NCI-H226 (cell line): ENCODE measurements around the gene PGR.

Experiments used
- DNase-seq: peaks from one replicate; pipeline ENCODE4 v3.0.0-alpha.2; 2015

Gene PGR

GRCh38 chr11:101129203-101129943 is at the start of gene PGR:
TSS of gene PGR (minus strand) at chr11:101129813. CDS start at chr11:101129070, 743 bp downstream.
- no peak for DNase-seq

DNA sequence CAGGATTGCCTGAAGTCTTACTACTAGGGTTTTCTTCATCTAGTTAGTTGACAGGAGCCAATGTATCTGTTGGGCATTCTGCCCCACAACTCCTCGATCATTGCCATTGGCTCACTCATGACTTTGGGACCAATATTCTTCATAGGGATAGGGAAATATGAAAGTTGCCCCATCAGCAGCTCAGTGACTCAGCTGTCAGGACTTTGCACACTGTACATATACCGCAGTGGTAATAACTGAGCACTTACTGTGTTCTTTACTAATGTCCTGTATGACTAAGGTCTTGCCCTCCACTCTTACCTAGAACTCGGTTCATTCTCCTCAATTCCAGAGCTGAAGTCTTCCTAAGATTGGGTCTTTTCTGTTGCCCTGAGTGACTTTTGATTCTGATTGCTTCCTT is 46.8 kb upstream of the PGR start:
- no peak for DNase-seq

- DNase-seq, result no peak
These were observed 40.3 kb upstream of the PGR start for GRCh38 chr11:101169944-101170343.

- DNase-seq, result no peak
These were observed 36.4 kb upstream of the PGR start for GRCh38 chr11:101166038-101166437.

GRCh38 chr11:101158119-101158518 is 28.5 kb upstream of the PGR start:
- no peak for DNase-seq

- DNase-seq, result no peak
These were observed 8.8 kb upstream of the PGR start for GRCh38 chr11:101138245-101138930.

DNA sequence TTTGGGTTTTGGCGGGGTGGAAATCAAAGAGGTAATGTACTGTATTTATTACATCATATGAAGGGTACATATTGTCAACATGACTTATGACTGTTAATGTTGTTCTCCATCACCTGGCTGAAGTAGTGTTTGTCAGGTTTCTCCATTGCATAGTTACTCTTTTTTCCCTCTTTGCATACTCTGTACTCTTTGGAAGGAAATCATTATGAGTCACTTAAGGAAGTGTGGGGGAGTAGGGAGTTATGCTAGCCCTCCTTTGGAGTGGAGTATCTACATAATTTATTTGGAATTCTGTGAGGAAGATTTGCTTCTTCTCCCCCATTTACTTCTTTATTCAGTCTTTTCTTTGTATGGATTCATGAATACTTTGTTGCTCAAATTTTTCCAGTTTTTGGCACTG is 3.6 kb upstream of the PGR start:
- peak; percentile 63 for DNase-seq

- DNase-seq, result no peak
These were observed 926 bp downstream of the PGR start for GRCh38 chr11:101128571-101129202.

DNA sequence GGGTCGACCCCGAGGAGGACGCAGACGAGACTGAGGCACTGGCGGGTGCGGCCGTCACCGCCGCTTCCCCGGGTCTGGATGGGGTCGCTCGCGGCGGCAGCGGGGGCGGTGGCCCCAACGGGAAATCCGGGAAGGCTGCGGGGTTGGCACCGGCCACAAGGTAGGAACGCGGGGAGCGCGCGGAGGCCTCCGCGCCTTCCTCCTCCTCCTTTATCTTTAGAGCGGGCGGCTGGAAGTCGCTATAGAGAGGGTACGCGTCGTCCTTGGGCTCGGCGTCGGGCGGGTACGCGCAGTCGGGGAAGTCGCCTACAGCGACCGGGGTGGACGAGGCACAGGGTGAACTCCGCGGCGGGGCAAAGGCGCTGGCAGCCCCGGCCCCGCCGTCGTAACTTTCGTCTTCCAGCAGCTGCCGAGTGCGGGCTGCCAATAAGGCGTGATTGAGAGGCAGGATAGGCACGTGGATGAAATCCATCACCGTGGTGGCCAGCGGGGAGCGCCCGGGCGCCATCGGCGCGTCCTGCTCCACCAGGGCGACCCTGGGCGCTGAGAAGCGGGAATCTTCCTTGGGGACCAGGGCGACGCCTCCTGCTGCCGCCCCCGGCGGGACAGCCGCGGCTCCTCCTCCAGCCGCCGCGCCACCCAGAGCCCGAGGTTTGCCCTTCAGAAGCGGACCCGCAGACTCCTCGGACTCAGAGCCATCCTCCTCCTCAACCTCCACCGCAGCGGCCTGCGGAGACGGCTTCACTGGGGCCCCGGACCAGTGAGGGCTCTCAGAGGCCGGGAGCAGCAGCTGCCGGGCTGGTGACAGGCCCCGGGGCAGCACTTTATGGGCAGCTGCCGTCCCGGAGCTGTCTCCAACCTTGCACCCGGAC is 1.7 kb downstream of the PGR start:
- DNase-seq, result no peak

GRCh38 chr11:101127197-101127698 is 2.4 kb downstream of the PGR start:
- no peak for DNase-seq

GRCh38 chr11:101126551-101127196 is 2.9 kb downstream of the PGR start:
- no peak for DNase-seq

DNA sequence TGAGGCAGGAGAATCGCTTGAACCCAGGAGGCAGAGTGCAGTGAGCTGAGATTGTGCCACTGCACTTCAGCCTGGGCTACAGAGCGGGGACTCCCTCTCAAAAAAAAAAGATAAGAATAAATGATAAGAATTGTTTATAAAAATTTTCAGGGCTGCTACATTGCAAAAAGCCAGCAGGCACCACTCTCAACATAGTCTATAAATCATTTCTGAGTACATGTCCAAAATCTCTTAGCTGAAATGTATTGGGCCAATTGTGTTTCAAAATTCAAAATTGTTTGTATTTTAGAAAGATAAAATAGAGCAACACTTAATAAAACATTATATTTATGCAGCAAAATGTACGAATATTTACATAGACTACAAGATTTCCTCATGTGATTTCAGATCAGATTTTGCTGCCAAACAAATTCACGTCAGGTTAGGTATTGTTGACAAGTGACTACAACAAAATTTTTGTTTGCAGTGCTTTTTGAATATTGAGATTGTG is 13.9 kb downstream of the PGR start:
- DNase-seq, result no peak

DNA sequence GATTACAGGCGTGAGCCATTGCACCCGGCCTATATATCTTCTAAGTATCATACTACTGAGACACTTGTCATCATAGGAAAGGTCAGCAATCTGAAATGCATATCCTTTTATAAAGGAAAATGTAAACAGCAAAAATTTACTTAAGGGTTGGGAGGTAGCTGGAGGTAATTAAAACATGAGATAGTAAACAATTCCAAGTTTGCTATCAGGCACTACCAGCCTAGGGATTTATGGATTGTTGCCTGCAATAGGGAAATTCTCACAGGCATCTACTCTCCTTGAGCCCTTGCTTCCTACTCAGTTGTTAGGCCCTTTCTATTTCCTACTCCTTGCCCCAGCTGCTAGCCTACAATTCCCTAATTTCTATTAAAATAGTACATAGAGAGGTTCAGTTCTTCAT is 16.1 kb downstream of the PGR start:
- DNase-seq, result no peak

GRCh38 chr11:101104716-101105115 is 24.9 kb downstream of the PGR start:
- DNase-seq, result no peak

DNA sequence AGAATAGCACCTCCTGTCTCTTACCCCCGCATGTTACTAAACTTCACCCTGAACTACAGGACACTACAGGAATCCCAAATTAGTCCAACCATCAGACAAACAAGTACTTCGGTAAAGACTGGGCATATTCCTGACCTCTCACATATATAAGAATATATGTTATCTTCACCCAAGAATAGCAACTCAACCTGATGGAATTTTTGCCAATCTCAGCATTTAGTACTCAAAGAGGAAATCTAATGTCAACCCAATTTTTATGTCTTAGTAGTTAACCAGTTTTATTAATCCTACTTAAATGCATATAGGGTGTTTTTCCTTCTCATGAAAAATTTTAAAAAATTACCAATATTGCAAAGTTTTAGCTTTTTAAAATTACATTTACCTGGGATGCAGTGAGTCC is 26.2 kb downstream of the PGR start:
- DNase-seq, result no peak

GRCh38 chr11:101100601-101101000 is 29.0 kb downstream of the PGR start:
- no peak for DNase-seq

- peak; percentile 66 for DNase-seq
These were observed 33.4 kb downstream of the PGR start for GRCh38 chr11:101096036-101096704.

DNA sequence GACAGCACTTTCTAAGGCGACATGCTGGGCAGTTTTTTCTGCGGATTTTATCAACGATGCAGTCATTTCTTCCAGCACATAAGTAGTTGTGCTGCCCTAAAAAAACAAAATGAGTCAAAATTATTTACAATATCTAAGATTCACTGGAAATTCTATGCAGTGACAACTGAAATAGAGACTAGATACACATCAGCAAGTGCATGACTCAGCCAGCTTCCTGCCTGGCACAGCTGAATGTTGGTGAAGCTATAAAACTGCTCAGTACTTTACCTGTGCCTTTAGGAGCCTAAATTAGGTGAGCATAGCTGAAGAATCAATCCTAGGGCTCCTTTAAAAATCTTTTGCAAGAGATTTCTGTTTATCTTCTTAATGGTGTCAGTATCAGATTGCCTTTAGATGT is 37.8 kb downstream of the PGR start:
- DNase-seq, result no peak

- peak; percentile 58 for DNase-seq
These were observed 38.8 kb downstream of the PGR start for GRCh38 chr11:101090679-101091270.

DNA sequence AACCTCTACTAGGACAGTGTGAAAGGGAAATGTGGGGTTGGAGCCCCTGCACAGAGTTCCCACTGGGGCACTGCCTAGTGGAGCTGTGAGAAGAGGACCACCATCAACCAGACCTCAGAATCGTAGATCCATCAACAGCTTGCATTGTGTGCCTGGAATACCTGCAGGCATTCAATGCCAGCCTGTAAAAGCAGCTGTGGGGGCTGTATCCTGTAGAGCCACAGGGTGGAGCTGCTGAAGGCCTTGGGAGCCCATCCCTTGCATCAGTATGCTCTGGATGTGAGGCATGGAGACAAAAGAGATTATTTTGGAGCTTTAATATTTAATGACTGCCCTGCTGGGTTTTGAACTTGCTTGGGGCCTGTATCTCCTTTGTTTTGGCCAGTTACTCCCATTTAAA is 46.3 kb downstream of the PGR start:
- no peak for DNase-seq

GRCh38 chr11:101082813-101083212 is 46.8 kb downstream of the PGR start:
- no peak for DNase-seq
